ENCODE data around the gene BANP.
"Not testable (repeated sequence)": the region's sequence is repeated elsewhere in the genome, so short reads cannot be mapped to it uniquely, and the experiment has no call there.

The BANP gene

GRCh38 chr16:88002749-88003148 is 51.5 kb downstream of the BANP start:
- no peak for DNase-seq

- no peak for DNase-seq
These were observed 52.1 kb downstream of the BANP start for GRCh38 chr16:88003316-88003715.

GRCh38 chr16:88003736-88004135 is 52.5 kb downstream of the BANP start:
- no peak for DNase-seq

GRCh38 chr16:88004391-88004790 is 53.2 kb downstream of the BANP start:
- DNase-seq, result no peak

GRCh38 chr16:88005181-88005581 is 53.9 kb downstream of the BANP start:
- DNase-seq, result peak; percentile 0

GRCh38 chr16:88005968-88006367 is 54.7 kb downstream of the BANP start:
- DNase-seq, result no peak

GRCh38 chr16:88007321-88007731 is 56.1 kb downstream of the BANP start:
- DNase-seq, result no peak

- no peak for DNase-seq
These were observed 57.6 kb downstream of the BANP start for GRCh38 chr16:88008840-88009239.

GRCh38 chr16:88009563-88010342 is 58.5 kb downstream of the BANP start:
- no peak for DNase-seq

GRCh38 chr16:88010343-88010967 is 59.2 kb downstream of the BANP start:
- no peak for DNase-seq

GRCh38 chr16:88010968-88011483 is 59.8 kb downstream of the BANP start:
- DNase-seq, result no peak

- DNase-seq, result no peak
These were observed 61.1 kb downstream of the BANP start for GRCh38 chr16:88012360-88012759.

GRCh38 chr16:88013091-88013609 is 61.9 kb downstream of the BANP start:
- no peak for DNase-seq

GRCh38 chr16:88013766-88014251 is 62.6 kb downstream of the BANP start:
- DNase-seq, result no peak

- no peak for DNase-seq
These were observed 63.1 kb downstream of the BANP start for GRCh38 chr16:88014252-88014781.

- DNase-seq, result no peak
These were observed 63.9 kb downstream of the BANP start for GRCh38 chr16:88014954-88015805.

GRCh38 chr16:88015806-88016140 is 64.5 kb downstream of the BANP start:
- no peak for DNase-seq

- DNase-seq, result not testable (repeated sequence)
These were observed 65.2 kb downstream of the BANP start for GRCh38 chr16:88016386-88016785.

GRCh38 chr16:88016964-88017363 is 65.7 kb downstream of the BANP start:
- DNase-seq, result no peak

- DNase-seq, result no peak
These were observed 66.4 kb downstream of the BANP start for GRCh38 chr16:88017587-88018101.

GRCh38 chr16:88018382-88018781 is 67.1 kb downstream of the BANP start:
- not testable (repeated sequence) for DNase-seq

- not testable (repeated sequence) for DNase-seq
These were observed 68.0 kb downstream of the BANP start for GRCh38 chr16:88019041-88019820.

Data from NCI-H146 (cell line).